GM12878 (cell line): ENCODE data around the gene EFHD2. TPM values are rescaled to one million over a fixed set of nuclear protein-coding genes. Genes with fewer than 3 reads are reported as not detected.

Experiments
- ATAC-seq: fragments of 200-7000 bp; cut with Tn5 transposase; 3 replicates; pipeline ENCODE4 v1.9.1; 2020; ENCODE audit warnings: mild to moderate bottlenecking, moderate library complexity
- BruUV-seq: library from RNA; stranded (reverse); fragments of 400-500 nt; replicated peaks from 2 replicates; lab custom pipeline; 2021; lab: Mats Ljungman, UMichigan
- CTCF ChIA-PET: fragments of 300-600 bp; sonication (Branson Sonifier 250); formaldehyde crosslinking; extraction: SDS; loops from one replicate; lab custom pipeline; 2021; ENCODE audit warnings: inconsistent platforms; lab: Yijun Ruan, JAX
- POLR2A ChIA-PET: fragments of 350-600 bp; formaldehyde crosslinking; extraction: SDS; loops from one replicate; lab custom pipeline; 2021; ENCODE audit warnings: inconsistent platforms; lab: Charles Lee
- RAD21 ChIA-PET: fragments of 300-600 bp; sonication (Branson Sonifier 250); formaldehyde crosslinking; loops from one replicate; lab custom pipeline; 2023; ENCODE audit warnings: antibody characterized with exemption; ENCODE audit not compliant: unreplicated experiment; lab: Charles Lee
- SMC1A ChIA-PET: fragments of 300-600 bp; sonication (Branson Sonifier 250); formaldehyde crosslinking; loops from one replicate; lab custom pipeline; 2023; ENCODE audit not compliant: unreplicated experiment, uncharacterized antibody; lab: Charles Lee
- DNase-seq: peaks from one replicate; pipeline ENCODE4 v3.0.0-alpha.2; 2011; ENCODE audit warnings: low read depth, low spot score
- FAIRE-seq: peaks from 3 replicates; lab custom pipeline; 2011; peaks lifted over from hg19 to GRCh38; lab: Jason Lieb, UNC
- H2AFZ ChIP-seq: 2 replicates; pipeline ENCODE4 v1.6.0; 2011; ENCODE audit warnings: low read depth, low read length, control low read depth; ENCODE audit not compliant: control insufficient read depth
- H3K27ac ChIP-seq: 2 replicates; pipeline ENCODE4 v1.5.1; 2011; ENCODE audit warnings: control low read depth; ENCODE audit not compliant: control insufficient read depth, insufficient read depth
- H3K27me3 ChIP-seq, 2 experiments: replicated peaks in 1 of 2; 2 replicates each; pipeline versions ENCODE4 v1.6.0 to v1.6.1; 2011; ENCODE audit warnings: low read length in 1 of 2; ENCODE audit not compliant: control insufficient read depth in 2 of 2, insufficient read depth in 2 of 2
- H3K36me3 ChIP-seq, 2 experiments: 2 replicates each; pipeline ENCODE4 v1.5.1; 2011; ENCODE audit warnings: low read length in 1 of 2; ENCODE audit not compliant: control insufficient read depth in 2 of 2, insufficient read depth in 2 of 2
- H3K4me1 ChIP-seq: 2 replicates; pipeline ENCODE4 v1.6.1; 2011; ENCODE audit warnings: mild to moderate bottlenecking, low read length, moderate library complexity, mixed read lengths; ENCODE audit not compliant: control insufficient read depth, insufficient read depth
- H3K4me2 ChIP-seq: 2 replicates; pipeline ENCODE4 v1.6.0; 2011; ENCODE audit warnings: control low read depth; ENCODE audit not compliant: control insufficient read depth, insufficient read depth
- H3K4me3 ChIP-seq: fragments of 200-600 bp; sonication (generic); 2 replicates; pipeline ENCODE4 v1.5.1; 2016
- H3K79me2 ChIP-seq: 2 replicates; pipeline ENCODE4 v1.6.0; 2011; ENCODE audit warnings: low read length; ENCODE audit not compliant: control insufficient read depth, insufficient read depth
- H3K9ac ChIP-seq: 2 replicates; pipeline ENCODE4 v1.8.0; 2011; ENCODE audit warnings: low read length, control low read depth, mixed read lengths; ENCODE audit not compliant: control insufficient read depth, insufficient read depth
- H3K9me3 ChIP-seq: replicated peaks from 3 replicates; pipeline ENCODE4 v1.5.1; 2011; ENCODE audit warnings: mild to moderate bottlenecking, low read length; ENCODE audit not compliant: control insufficient read depth, insufficient read depth
- H4K20me1 ChIP-seq: 2 replicates; pipeline ENCODE4 v1.6.0; 2011; ENCODE audit not compliant: control insufficient read depth, insufficient read depth
- BACH1 ChIP-seq: fragments of 450-650 bp; IDR thresholded peaks from 2 replicates; pipeline ENCODE4 v1.6.1; 2017; ENCODE audit warnings: mild to moderate bottlenecking, borderline replicate concordance
- BHLHE40 ChIP-seq, 2 experiments: fragments of 450-650 bp in 1 of 2; IDR thresholded peaks; 2 replicates each; pipeline ENCODE4 v1.6.1; 2011 to 2017; ENCODE audit warnings: low read depth in 2 of 2, borderline replicate concordance in 1 of 2, improper control_type of control experiment in 1 of 2, low read length in 1 of 2, mild to moderate bottlenecking in 1 of 2
- CHD1 ChIP-seq: IDR thresholded peaks from 2 replicates; pipeline ENCODE4 v1.6.1; 2012; ENCODE audit warnings: low read depth, low read length, improper control_type of control experiment
- CHD4 ChIP-seq: fragments of 200-600 bp; sonication (generic); IDR thresholded peaks from 2 replicates; pipeline ENCODE4 v1.6.1; 2016; ENCODE audit warnings: mild to moderate bottlenecking
- CTCF ChIP-seq, 3 experiments: IDR thresholded peaks in 2 of 3; conservative IDR thresholded peaks in 1 of 3; 2 replicates each; pipeline ENCODE4 v1.5.1; 2011; ENCODE audit warnings: low read depth in 3 of 3, low read length in 3 of 3, mild to moderate bottlenecking in 3 of 3, control low read depth in 2 of 3, moderate library complexity in 2 of 3, inconsistent platforms in 1 of 3, mixed read lengths in 1 of 3; ENCODE audit not compliant: control insufficient read depth in 2 of 3, insufficient read depth in 1 of 3; ENCODE audit errors: extremely low read depth in 1 of 3
- GABPA ChIP-seq: IDR thresholded peaks from 2 replicates; pipeline ENCODE4 v1.6.1; 2014; ENCODE audit warnings: antibody characterized with exemption, low read depth, mild to moderate bottlenecking, inconsistent platforms
- IRF4 ChIP-seq: IDR thresholded peaks from 2 replicates; pipeline ENCODE4 v1.6.1; 2011; ENCODE audit warnings: low read depth, low read length
- KLF5 ChIP-seq: fragments of 450-650 bp; IDR thresholded peaks from 2 replicates; pipeline ENCODE4 v1.6.1; 2014; ENCODE audit warnings: mild to moderate bottlenecking; ENCODE audit not compliant: partially characterized antibody
- MTA3 ChIP-seq: IDR thresholded peaks from 2 replicates; pipeline ENCODE4 v1.6.1; 2012; ENCODE audit warnings: low read length, inconsistent platforms, borderline replicate concordance
- NBN ChIP-seq: fragments of 450-650 bp; IDR thresholded peaks from 2 replicates; pipeline ENCODE4 v1.6.1; 2016
- PAX5 ChIP-seq: IDR thresholded peaks from 2 replicates; pipeline ENCODE4 v1.6.1; 2011; ENCODE audit warnings: low read depth, low read length, borderline replicate concordance
- PAX8 ChIP-seq: fragments of 450-650 bp; IDR thresholded peaks from 2 replicates; pipeline ENCODE4 v1.6.1; 2017; ENCODE audit warnings: mild to moderate bottlenecking, moderate library complexity
- PML ChIP-seq: IDR thresholded peaks from 2 replicates; pipeline ENCODE4 v1.6.1; 2012; ENCODE audit warnings: low read length, inconsistent platforms
- RAD21 ChIP-seq: IDR thresholded peaks from 2 replicates; pipeline ENCODE4 v1.6.1; 2011; ENCODE audit warnings: mild to moderate bottlenecking, low read depth, low read length, moderate library complexity; ENCODE audit not compliant: insufficient read depth
- RBBP5 ChIP-seq: fragments of 200-600 bp; sonication (generic); conservative IDR thresholded peaks from 2 replicates; pipeline ENCODE4 v1.6.1; 2016
- SP1 ChIP-seq: IDR thresholded peaks from one replicate; pipeline ENCODE4 v1.6.1; 2011; ENCODE audit warnings: low read depth, low read length
- SPI1 ChIP-seq: IDR thresholded peaks from 2 replicates; pipeline ENCODE4 v1.6.1; 2011; ENCODE audit warnings: low read depth, mild to moderate bottlenecking, low read length, moderate library complexity, borderline replicate concordance; ENCODE audit not compliant: insufficient read depth
- TCF12 ChIP-seq: IDR thresholded peaks from 2 replicates; pipeline ENCODE4 v1.6.1; 2011; ENCODE audit warnings: low read depth, mild to moderate bottlenecking, low read length
- TCF7 ChIP-seq: IDR thresholded peaks from 2 replicates; pipeline ENCODE4 v1.6.1; 2014; ENCODE audit warnings: antibody characterized with exemption, borderline replicate concordance
- YY1 ChIP-seq: IDR thresholded peaks from 2 replicates; pipeline ENCODE4 v1.6.1; 2011; ENCODE audit warnings: low read depth, mild to moderate bottlenecking, low read length
- WGBS: methylation state at CpG from one replicate; pipeline ENCODE4 v1.1.6; 2016; ENCODE audit warnings: low lambda C conversion rate; ENCODE audit not compliant: insufficient replicate concordance, insufficient coverage; ENCODE audit errors: missing lambda C conversion rate; 5-methylcytosine and 5-hydroxymethylcytosine counted together
- in situ Hi-C: fragments of 300-500 bp; cut with MboI; formaldehyde crosslinking; loops from 9 replicates; pipeline ENCODE4 v1.14.3; 2018; ENCODE audit warnings: mixed read lengths
- intact Hi-C: fragments of 100-400 bp; cut with micrococcal nuclease; formaldehyde crosslinking; loops from one replicate; pipeline ENCODE4 v1.14.2; 2022; ENCODE audit not compliant: unreplicated experiment
- polyA plus RNA-seq, 11 experiments: library from polyadenylated mRNA; depleted of rRNA in 4 of 11; unstranded in 6 of 11; stranded (reverse) in 5 of 11; fragments of >200 nt; fragmentation: Nextera tagmentation in 4 of 11; fragmentation: Illumina TruSeq in 1 of 11; extraction: Ambion mirVana in 4 of 11; extraction: Trizol in 1 of 11; gene quantifications; 1 replicate in 1 of 11; 2 replicates in 10 of 11; pipeline versions ENCODE4 v1.2.1 to v1.2.3, GENCODE V29; 2011 to 2016; ENCODE audit warnings: inconsistent platforms in 2 of 11, missing spikeins in 2 of 11, low read depth in 1 of 11
- total RNA-seq, 4 experiments: library from RNA; depleted of rRNA in 3 of 4; stranded (reverse); fragments of >200 nt in 3 of 4; fragmentation: Illumina TruSeq in 1 of 4; extraction: Trizol in 1 of 4; gene quantifications; 2 replicates each; pipeline versions ENCODE4 v1.2.1 to v1.2.3, GENCODE V29; 2013 to 2021
- TF ChIP-seq, protein P1 (sequence below): fragments of 450-650 bp; IDR thresholded peaks from 2 replicates; pipeline ENCODE4 v1.6.1; 2018; ENCODE audit warnings: borderline replicate concordance, mild to moderate bottlenecking; ENCODE audit not compliant: partially characterized antibody

EFHD2 gene
- total and polyA plus RNA-seq, 10 of the 15 experiments (the other 5 are each of a cell fraction or from before 2014, with no cell fraction given), result 4.0 to 114 (median 66.1) TPM

- WGBS, result 56% methylated on average over 19 of the region's 19 CpGs
- no peak overlapping the region for H3K4me2 ChIP-seq
- SMC1A ChIA-PET, result interaction anchor here (0.5 to 6.2 kb wide), 6 partner anchors 10 to 169 kb away, joined by 3 to 64 read pairs (median 5); no protein-coding TSS in a partner anchor
- no TSS peak for BruUV-seq
- H3K27ac ChIP-seq, result no peak overlapping the region
- DNase-seq (no peak), FAIRE-seq (peak; percentile 13), ATAC-seq (peak; percentile 85)
- no peak overlapping the region for H2AFZ ChIP-seq
- POLR2A ChIA-PET, result interaction anchor here (1.2 to 1.3 kb wide), 2 partner anchors 11 to 106 kb away, joined by 3 to 4 read pairs; no protein-coding TSS in a partner anchor
- intact Hi-C loops (loop anchor here (1.0 to 5.0 kb wide), 2 partner anchors 108 to 301 kb away; no protein-coding TSS in a partner anchor), in situ Hi-C loops (no loop called here)
- H3K27me3 ChIP-seq, result no peaks in the 10 kb centered on the region
- no peaks in the 10 kb centered on the region for H3K9me3 ChIP-seq
- peaks cover 4 to 17% of the 10 kb centered on the region in 2 experiments; a peak in 3 of 4 replicates for H3K36me3 ChIP-seq
- no peaks in the 10 kb centered on the region for H3K79me2 ChIP-seq
- no peaks in the 10 kb centered on the region for H4K20me1 ChIP-seq
- H3K4me3 ChIP-seq, result no peak overlapping the region
- CTCF ChIA-PET, result interaction anchor here (0.8 to 10.2 kb wide), 19 partner anchors 10 to 302 kb away, joined by 3 to 178 read pairs (median 5); no protein-coding TSS in a partner anchor
- RAD21 ChIA-PET, result interaction anchor here (0.5 to 3.5 kb wide), 10 partner anchors 19 to 330 kb away, joined by 3 to 22 read pairs (median 6); partner anchors contain the start of gene EFHD2
- no peak overlapping the region for H3K9ac ChIP-seq
- H3K4me1 ChIP-seq, result no peaks in the 10 kb centered on the region
- TF ChIP-seq PML, result no peak
- TF ChIP-seq YY1, result peak; percentile 52; the same call in 1 of the 2 replicates
- TF ChIP-seq RBBP5, result no peak
- TF ChIP-seq PAX5, result no peak
- TF ChIP-seq CHD1, result no peak
- no peak for TF ChIP-seq TCF7
- no peak for TF ChIP-seq KLF5
- TF ChIP-seq TCF12, result no peak
- TF ChIP-seq BACH1, result no peak
- TF ChIP-seq MTA3, result no peak
- TF ChIP-seq CHD4, result no peak
- no peak for TF ChIP-seq NBN
- TF ChIP-seq, protein P1, sequence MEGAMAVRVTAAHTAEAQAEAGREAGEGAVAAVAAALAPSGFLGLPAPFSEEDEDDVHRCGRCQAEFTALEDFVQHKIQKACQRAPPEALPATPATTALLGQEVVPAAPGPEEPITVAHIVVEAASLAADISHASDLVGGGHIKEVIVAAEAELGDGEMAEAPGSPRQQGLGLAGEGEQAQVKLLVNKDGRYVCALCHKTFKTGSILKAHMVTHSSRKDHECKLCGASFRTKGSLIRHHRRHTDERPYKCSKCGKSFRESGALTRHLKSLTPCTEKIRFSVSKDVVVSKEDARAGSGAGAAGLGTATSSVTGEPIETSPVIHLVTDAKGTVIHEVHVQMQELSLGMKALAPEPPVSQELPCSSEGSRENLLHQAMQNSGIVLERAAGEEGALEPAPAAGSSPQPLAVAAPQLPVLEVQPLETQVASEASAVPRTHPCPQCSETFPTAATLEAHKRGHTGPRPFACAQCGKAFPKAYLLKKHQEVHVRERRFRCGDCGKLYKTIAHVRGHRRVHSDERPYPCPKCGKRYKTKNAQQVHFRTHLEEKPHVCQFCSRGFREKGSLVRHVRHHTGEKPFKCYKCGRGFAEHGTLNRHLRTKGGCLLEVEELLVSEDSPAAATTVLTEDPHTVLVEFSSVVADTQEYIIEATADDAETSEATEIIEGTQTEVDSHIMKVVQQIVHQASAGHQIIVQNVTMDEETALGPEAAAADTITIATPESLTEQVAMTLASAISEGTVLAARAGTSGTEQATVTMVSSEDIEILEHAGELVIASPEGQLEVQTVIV, result no peak
- TF ChIP-seq BHLHE40 (IDR thresholded peaks at IDR 0.05; ENCODE audit: borderline replicate concordance in 1 of 2, low read depth in 2 of 2, low read length in 1 of 2), result 0 out of 4 replicates have a peak, but pooled peaks of 1 of the 2 experiments have one; percentile 10
- 0 out of 2 replicates have a peak, but pooled peaks have one; percentile 17 for TF ChIP-seq SPI1
- no peak for TF ChIP-seq IRF4
- peak; percentile 85 for TF ChIP-seq RAD21
- no peak for TF ChIP-seq SP1
- TF ChIP-seq PAX8, result no peak
- TF ChIP-seq GABPA, result no peak
- TF ChIP-seq CTCF (IDR thresholded peaks at IDR 0.05 in 2 of 3, conservative IDR thresholded peaks at IDR 0.05 in 1 of 3; ENCODE audit: control insufficient read depth in 2 of 3, extremely low read depth in 1 of 3, insufficient read depth in 1 of 3, low read depth in 3 of 3, low read length in 3 of 3), result peak; percentile 97 to 99 (median 98); a peak in 5 of 6 replicates
Observed at GRCh38 chr1:15430787-15431570, 21.3 kb downstream of the EFHD2 start.
